LNCAP (cell line): ENCODE measurements around the gene GEMIN2.

ENCODE experiments used
- TF ChIP-seq, protein P1 (sequence below): fragments of 450-650 bp; IDR thresholded peaks from 2 replicates; pipeline ENCODE4 v1.5.1; 2017; ENCODE audit warnings: mild to moderate bottlenecking

Gene GEMIN2

DNA sequence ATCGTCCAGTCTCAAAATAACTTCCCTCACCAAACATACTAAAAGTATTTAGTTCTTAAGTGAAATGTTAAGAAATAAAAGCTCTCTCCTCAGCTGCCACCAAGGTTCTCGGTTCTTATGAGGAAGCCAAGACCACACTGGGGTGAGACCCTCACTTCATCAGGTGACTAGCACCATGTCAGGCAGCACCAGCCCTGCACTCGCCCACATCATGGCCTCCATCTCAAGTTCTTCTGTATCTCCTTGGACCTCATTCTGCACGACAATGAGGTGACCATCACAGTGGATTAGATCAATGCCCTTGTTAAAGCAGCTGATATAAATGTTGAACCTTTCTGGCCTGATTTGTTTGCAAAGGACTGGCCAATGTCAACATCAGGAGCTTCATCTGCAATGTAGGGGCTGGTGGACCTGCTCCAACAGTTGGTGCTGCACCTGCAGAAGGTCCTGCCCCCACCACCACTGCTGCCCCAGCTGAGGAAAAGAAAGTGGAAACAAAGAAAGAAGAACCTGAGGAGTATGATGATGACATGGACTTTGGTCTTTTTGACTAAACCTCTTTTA is 23.5 kb upstream of the GEMIN2 start:
- TF ChIP-seq, protein P1, sequence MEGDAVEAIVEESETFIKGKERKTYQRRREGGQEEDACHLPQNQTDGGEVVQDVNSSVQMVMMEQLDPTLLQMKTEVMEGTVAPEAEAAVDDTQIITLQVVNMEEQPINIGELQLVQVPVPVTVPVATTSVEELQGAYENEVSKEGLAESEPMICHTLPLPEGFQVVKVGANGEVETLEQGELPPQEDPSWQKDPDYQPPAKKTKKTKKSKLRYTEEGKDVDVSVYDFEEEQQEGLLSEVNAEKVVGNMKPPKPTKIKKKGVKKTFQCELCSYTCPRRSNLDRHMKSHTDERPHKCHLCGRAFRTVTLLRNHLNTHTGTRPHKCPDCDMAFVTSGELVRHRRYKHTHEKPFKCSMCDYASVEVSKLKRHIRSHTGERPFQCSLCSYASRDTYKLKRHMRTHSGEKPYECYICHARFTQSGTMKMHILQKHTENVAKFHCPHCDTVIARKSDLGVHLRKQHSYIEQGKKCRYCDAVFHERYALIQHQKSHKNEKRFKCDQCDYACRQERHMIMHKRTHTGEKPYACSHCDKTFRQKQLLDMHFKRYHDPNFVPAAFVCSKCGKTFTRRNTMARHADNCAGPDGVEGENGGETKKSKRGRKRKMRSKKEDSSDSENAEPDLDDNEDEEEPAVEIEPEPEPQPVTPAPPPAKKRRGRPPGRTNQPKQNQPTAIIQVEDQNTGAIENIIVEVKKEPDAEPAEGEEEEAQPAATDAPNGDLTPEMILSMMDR = no peak

DNA sequence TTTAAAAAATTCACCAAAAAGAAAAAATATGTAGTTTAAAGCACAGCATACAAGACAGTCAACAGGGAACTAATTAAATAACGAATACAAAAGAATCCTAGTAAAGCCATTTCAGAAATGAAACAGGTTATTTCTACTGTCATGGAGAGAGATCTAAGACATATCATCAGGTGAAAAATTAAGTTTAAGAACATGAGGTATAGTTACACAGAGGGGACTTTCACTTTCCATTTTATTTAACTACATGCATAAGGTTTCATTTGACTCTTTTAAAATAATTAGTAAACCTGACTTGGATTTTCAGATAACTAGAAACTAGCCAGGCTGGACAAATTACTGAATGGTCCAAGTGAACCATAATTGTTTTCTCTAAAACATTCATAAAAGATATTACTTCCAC is 22.4 kb upstream of the GEMIN2 start:
- TF ChIP-seq, protein P1 = no peak

DNA sequence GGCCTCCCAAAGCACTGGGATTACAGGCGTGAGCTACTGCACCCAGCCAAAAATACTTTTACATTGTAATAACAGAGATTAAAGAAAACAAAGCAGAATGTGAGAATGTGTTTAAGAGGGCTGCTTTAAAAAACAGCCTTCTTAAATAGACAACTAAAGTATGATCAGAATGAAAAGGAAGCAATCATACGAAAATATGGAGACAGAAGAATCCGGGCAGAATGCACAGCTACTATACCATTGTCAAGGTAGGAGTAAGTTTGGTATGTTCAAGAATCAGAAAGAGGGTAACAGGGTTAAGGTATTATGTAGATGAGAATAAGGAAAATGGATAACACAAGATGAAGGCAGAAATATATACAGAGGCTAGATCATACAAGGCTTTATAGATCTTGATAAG is 19.6 kb upstream of the GEMIN2 start:
- TF ChIP-seq, protein P1 = no peak

DNA sequence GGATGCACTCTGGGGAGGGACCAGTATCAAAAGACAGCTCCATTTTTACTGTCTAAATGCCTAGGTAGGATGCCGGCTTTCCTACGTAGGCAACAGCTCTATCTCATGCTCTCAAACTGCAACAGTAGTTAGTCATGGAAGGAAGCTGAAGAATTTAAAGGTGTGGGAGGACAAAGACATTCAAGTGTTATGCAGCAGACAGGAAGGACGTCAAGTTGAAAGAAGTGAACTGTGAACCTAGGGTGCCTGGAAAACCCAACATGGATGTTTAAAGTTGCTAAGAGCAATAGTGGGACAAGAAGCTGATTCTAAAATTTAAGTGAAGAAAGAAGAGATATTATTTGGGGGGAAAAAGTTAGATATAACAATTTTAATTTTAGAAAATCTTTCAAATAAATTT is 17.0 kb upstream of the GEMIN2 start:
- TF ChIP-seq, protein P1 = no peak

DNA sequence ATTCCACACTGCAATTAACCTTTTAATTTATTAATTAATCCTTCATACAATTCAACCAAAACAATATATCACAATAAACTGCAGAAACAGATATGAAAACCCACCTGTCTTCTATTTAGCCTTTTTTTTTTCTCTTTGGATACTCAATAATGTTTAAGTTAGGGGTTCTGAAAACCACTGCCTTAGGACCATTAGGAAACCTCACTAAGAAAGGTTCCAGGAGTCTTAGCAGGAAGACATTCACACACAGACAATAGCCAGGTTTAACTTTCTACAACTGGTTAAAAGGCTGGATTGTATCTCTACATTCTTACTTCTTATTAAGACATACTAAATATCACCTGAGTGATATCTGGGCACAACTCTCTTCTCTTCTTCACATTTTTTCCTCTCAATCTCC is 14.4 kb upstream of the GEMIN2 start:
- TF ChIP-seq, protein P1 = no peak

DNA sequence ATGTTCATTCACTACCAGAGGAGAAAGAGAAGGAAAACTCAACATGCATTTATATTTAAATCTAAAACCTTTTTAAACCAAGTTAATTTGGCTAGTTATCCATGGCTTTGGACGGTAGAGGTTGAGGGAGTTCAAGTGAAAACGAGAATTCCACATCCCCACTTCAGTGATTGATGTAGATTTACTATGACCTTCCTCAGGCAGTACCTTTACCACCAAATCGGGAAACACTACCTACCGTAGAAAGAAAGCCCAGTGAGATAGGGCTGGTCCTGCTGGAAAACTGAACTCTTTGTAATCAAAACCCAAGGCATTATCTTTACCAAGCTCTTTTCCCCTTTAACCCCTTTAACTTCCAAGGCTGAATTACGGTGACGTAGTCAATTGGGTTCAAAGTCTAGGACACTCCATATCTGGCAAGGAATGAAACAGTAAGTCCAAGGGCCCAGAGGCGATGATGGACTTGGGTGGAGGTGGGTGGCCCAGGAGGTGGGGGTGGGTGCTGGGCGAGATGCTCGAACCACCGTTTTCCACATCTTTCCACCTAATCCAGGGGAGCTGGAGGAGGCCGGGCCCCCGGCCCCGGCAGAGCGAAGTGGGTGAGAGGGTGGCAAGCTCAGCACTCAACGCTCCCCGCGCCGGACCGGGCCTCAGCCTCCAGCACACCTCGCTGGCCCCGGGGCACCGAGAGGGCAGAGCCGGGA is 11.7 kb upstream of the GEMIN2 start:
- TF ChIP-seq, protein P1 = no peak

DNA sequence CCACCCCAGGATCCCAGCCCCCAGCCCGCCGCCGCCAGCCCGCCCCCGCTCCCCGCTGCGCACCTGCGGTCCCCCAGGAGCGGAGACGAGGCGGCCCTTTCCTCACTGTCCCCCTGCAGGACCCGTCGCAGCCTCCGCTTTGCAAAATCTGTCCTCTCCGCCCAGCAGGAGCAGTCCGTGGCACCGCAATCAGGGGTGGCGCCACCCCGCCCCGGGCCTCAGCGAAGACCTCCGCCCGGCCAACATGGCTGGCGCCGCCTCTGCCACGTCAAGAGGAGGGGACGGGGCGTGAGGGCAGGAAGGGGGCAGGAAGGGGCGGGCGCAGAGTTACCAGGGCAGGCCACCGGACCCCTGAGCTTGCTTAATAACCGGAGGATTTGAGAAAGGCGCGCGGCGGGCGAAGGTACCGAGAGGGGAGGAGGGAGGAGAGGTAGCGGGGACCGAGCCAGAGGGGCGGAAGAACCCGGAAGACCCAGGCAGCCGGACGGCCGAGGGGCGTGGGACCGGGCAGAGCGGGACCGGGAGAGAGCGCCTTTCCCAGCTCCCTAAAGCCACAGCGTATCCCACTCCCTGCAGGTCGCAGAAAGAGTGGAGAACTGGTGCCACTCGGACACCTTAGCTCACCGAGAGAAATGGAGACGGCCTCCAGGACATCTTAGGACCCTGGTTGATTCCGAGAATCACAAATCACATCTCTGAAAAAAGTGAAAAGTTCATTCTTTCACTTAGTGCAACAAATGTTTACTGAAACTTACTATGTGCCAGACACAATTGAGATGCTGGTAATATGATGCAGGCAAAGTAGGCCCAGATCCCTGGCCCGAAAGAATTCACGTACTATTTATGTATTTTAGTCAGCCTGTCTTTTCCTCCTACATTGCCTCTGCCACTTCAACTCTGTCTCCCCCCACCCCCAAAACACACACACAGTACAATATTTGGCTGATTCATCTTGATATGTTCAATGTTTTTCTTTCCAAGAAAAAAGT is 10.9 kb upstream of the GEMIN2 start, which contains the start of gene SEC23A:
Gene SEC23A (minus strand): TSS at position 267 of the 989 bp plus-strand sequence. CDS start 7,117 bp downstream, outside the sequence.
- TF ChIP-seq, protein P1 = no peak
